ENCODE data around the gene MITF. TPM values are rescaled to one million over a fixed set of nuclear protein-coding genes. Genes with fewer than 3 reads are reported as not detected.

The MITF gene
- total and polyA plus RNA-seq, 8 donors = 6.2 to 29.6 (median 7.5) TPM

GRCh38 chr3:69869643-69870042, 130.4 kb downstream of the MITF start:
- no peaks in the 10 kb centered on the region for H3K36me3 ChIP-seq
- no peak overlapping the region for H3K4me3 ChIP-seq
- no peak for DNase-seq
- ATAC-seq = no peak
- H3K4me1 ChIP-seq = no peaks in the 10 kb centered on the region
- intact Hi-C loops (cut with DNase I) = no loop called here
- no peaks in the 10 kb centered on the region for H3K9me3 ChIP-seq
- no peaks in the 10 kb centered on the region for H3K27me3 ChIP-seq
- H3K27ac ChIP-seq = no peak overlapping the region
- no peak for TF ChIP-seq CTCF (IDR thresholded peaks at IDR 0.05)

GRCh38 chr3:69871251-69871650, 132.0 kb downstream of the MITF start:
- TF ChIP-seq CTCF (IDR thresholded peaks at IDR 0.05) = no peak
- Histone ChIP-seq H3K4me3 (no peak overlapping the region), H3K27ac (no peak overlapping the region), H3K9me3 (no peaks in the 10 kb centered on the region), H3K27me3 (no peaks in the 10 kb centered on the region), H3K36me3 (no peaks in the 10 kb centered on the region), H3K4me1 (no peaks in the 10 kb centered on the region)
- intact Hi-C loops (cut with DNase I) = no loop called here
- ATAC-seq (no peak), DNase-seq (no peak)

- TF ChIP-seq CTCF (IDR thresholded peaks at IDR 0.05) = no peak
- no peaks in the 10 kb centered on the region for H3K27me3 ChIP-seq
- DNase-seq (no peak), ATAC-seq (no peak)
- intact Hi-C loops (cut with DNase I) = no loop called here
- H3K4me1 ChIP-seq = no peaks in the 10 kb centered on the region
- H3K27ac ChIP-seq = no peak overlapping the region
- H3K9me3 ChIP-seq = no peaks in the 10 kb centered on the region
- no peaks in the 10 kb centered on the region for H3K36me3 ChIP-seq
- H3K4me3 ChIP-seq = no peak overlapping the region
These were observed 132.6 kb downstream of the MITF start for GRCh38 chr3:69871868-69872267.

- no peaks in the 10 kb centered on the region for H3K4me1 ChIP-seq
- DNase-seq (no peak), ATAC-seq (no peak)
- H3K36me3 ChIP-seq = no peaks in the 10 kb centered on the region
- no peak for TF ChIP-seq CTCF (IDR thresholded peaks at IDR 0.05)
- intact Hi-C loops (cut with DNase I) = no loop called here
- no peaks in the 10 kb centered on the region for H3K9me3 ChIP-seq
- no peak overlapping the region for H3K4me3 ChIP-seq
- no peak overlapping the region for H3K27ac ChIP-seq
- no peaks in the 10 kb centered on the region for H3K27me3 ChIP-seq
These were observed 133.6 kb downstream of the MITF start for GRCh38 chr3:69872783-69873378.

- DNase-seq (no peak), ATAC-seq (no peak)
- Histone ChIP-seq H3K4me3 (no peak overlapping the region), H3K9me3 (no peaks in the 10 kb centered on the region), H3K36me3 (no peaks in the 10 kb centered on the region), H3K27ac (no peak overlapping the region), H3K4me1 (no peaks in the 10 kb centered on the region), H3K27me3 (no peaks in the 10 kb centered on the region)
- TF ChIP-seq CTCF (IDR thresholded peaks at IDR 0.05) = no peak
- intact Hi-C loops (cut with DNase I) = no loop called here
These were observed 136.8 kb downstream of the MITF start for GRCh38 chr3:69876073-69876472.

Measured in left lung (tissue), 10 donors.